Caco-2 (cell line): ENCODE measurements around the gene FAM186B. TPM values are rescaled to one million over a fixed set of nuclear protein-coding genes. Genes with fewer than 3 reads are reported as not detected.

Experiments used
- BruUV-seq: library from RNA; stranded (reverse); fragments of 400-500 nt; replicated peaks from 2 replicates; lab custom pipeline; 2021; lab: Mats Ljungman, UMichigan
- CTCF ChIA-PET: fragments of 300-600 bp; sonication (Branson Sonifier 250); formaldehyde crosslinking; loops from one replicate; lab custom pipeline; 2022; ENCODE audit warnings: antibody characterized with exemption; lab: Charles Lee
- POLR2A ChIA-PET: fragments of 300-600 bp; sonication (Branson Sonifier 250); formaldehyde crosslinking; loops from one replicate; lab custom pipeline; 2022; ENCODE audit warnings: antibody characterized with exemption; lab: Charles Lee
- DNase-seq, 2 experiments: peaks; one replicate each; pipeline versions ENCODE4 v3.0.0 to v3.0.0-alpha.2; 2020 to 2022
- H3K27me3 ChIP-seq: replicated peaks from 2 replicates; pipeline ENCODE4 v1.6.0; 2011; ENCODE audit warnings: low read length; ENCODE audit not compliant: control insufficient read depth, insufficient read depth
- H3K36me3 ChIP-seq: 2 replicates; pipeline ENCODE4 v1.5.1; 2011; ENCODE audit warnings: low read length; ENCODE audit not compliant: control insufficient read depth, insufficient read depth
- H3K4me1 ChIP-seq: fragments of 250-450 bp; sonication (Bioruptor Pico); 2 replicates; pipeline ENCODE4 v1.5.1; 2020; ENCODE audit warnings: mild to moderate bottlenecking
- H3K4me3 ChIP-seq: 2 replicates; pipeline ENCODE4 v1.5.1; 2011; ENCODE audit warnings: low read depth, mild to moderate bottlenecking, control low read depth, low read length
- H3K9me3 ChIP-seq: fragments of 250-450 bp; sonication (Bioruptor Pico); 2 replicates; pipeline ENCODE4 v1.5.1; 2020; ENCODE audit warnings: mild to moderate bottlenecking, moderate library complexity
- H3K27ac Mint-ChIP-seq: one replicate; pipeline ENCODE4 v1.8.0; 2022; ENCODE audit warnings: mixed read lengths; ENCODE audit not compliant: unreplicated experiment
- H3K27me3 Mint-ChIP-seq: one replicate; pipeline ENCODE4 v1.8.0; 2022; ENCODE audit warnings: mixed read lengths; ENCODE audit not compliant: insufficient read depth, unreplicated experiment
- H3K36me3 Mint-ChIP-seq: one replicate; pipeline ENCODE4 v1.8.0; 2022; ENCODE audit warnings: mild to moderate bottlenecking, mixed read lengths; ENCODE audit not compliant: insufficient read depth, unreplicated experiment
- H3K4me1 Mint-ChIP-seq: one replicate; pipeline ENCODE4 v1.8.0; 2022; ENCODE audit warnings: low read depth, mixed read lengths; ENCODE audit not compliant: unreplicated experiment
- H3K4me3 Mint-ChIP-seq: one replicate; pipeline ENCODE4 v1.8.0; 2022; ENCODE audit warnings: mild to moderate bottlenecking, moderate library complexity, mixed read lengths; ENCODE audit not compliant: unreplicated experiment
- H3K9me3 Mint-ChIP-seq: one replicate; pipeline ENCODE4 v1.8.0; 2022; ENCODE audit warnings: mixed read lengths; ENCODE audit not compliant: unreplicated experiment
- CTCF ChIP-seq, 2 experiments: fragments of 200-600 bp in 1 of 2; IDR thresholded peaks; 1 replicate in 1 of 2; 2 replicates in 1 of 2; pipeline versions ENCODE4 v1.5.1 to v1.8.0; 2011 to 2022; ENCODE audit warnings: antibody characterized with exemption in 1 of 2, control low read depth in 1 of 2, inconsistent platforms in 1 of 2, low read depth in 1 of 2, low read length in 1 of 2, mild to moderate bottlenecking in 1 of 2, moderate library complexity in 1 of 2; ENCODE audit not compliant: insufficient read depth in 1 of 2, severe bottlenecking in 1 of 2, unreplicated experiment in 1 of 2
- intact Hi-C: fragments of 100-400 bp; cut with micrococcal nuclease; formaldehyde crosslinking; loops from one replicate; pipeline ENCODE4 v1.10.0; 2022; ENCODE audit not compliant: unreplicated experiment
- total RNA-seq: library from RNA; stranded (reverse); gene quantifications from 2 replicates; pipeline ENCODE4 v1.2.3, GENCODE V29; 2022

The FAM186B gene
- total RNA-seq, 1 experiment from 2014 or later: 2.2 TPM

GRCh38 chr12:49550693-49551252 lies 54.7 kb downstream of the FAM186B start:
- no peaks in the 10 kb centered on the region for H3K27me3 Mint-ChIP-seq
- CTCF ChIA-PET: interaction anchor here (0.6 to 1.7 kb wide), 5 partner anchors 30 to 281 kb away, joined by 3 to 13 read pairs (median 4); no protein-coding TSS in a partner anchor
- no peak overlapping the region for H3K4me3 Mint-ChIP-seq
- no peak overlapping the region for H3K27ac Mint-ChIP-seq
- no TSS peak for BruUV-seq
- Histone ChIP-seq H3K27me3 (no peaks in the 10 kb centered on the region), H3K9me3 (no peaks in the 10 kb centered on the region; the same call in 1 of the 2 replicates), H3K36me3 (no peaks in the 10 kb centered on the region), H3K4me3 (no peak overlapping the region), H3K4me1 (peaks cover 3% of the 10 kb centered on the region; the same call in 1 of the 2 replicates)
- no peak for DNase-seq
- no peaks in the 10 kb centered on the region for H3K9me3 Mint-ChIP-seq
- POLR2A ChIA-PET: no interaction called here
- no peak for TF ChIP-seq CTCF (IDR thresholded peaks at IDR 0.05; ENCODE audit: insufficient read depth in 1 of 2, low read depth in 1 of 2, low read length in 1 of 2, severe bottlenecking in 1 of 2, unreplicated experiment in 1 of 2)
- no peaks in the 10 kb centered on the region for H3K36me3 Mint-ChIP-seq
- H3K4me1 Mint-ChIP-seq: no peaks in the 10 kb centered on the region
- intact Hi-C loops: no loop called here

GRCh38 chr12:49549735-49550692 lies 55.4 kb downstream of the FAM186B start:
- Mint-ChIP-seq H3K27me3 (no peaks in the 10 kb centered on the region), H3K9me3 (no peaks in the 10 kb centered on the region), H3K27ac (no peak overlapping the region), H3K36me3 (no peaks in the 10 kb centered on the region), H3K4me3 (no peak overlapping the region), H3K4me1 (no peaks in the 10 kb centered on the region)
- no peak for DNase-seq
- BruUV-seq: no TSS peak
- intact Hi-C loops: no loop called here
- Histone ChIP-seq H3K27me3 (no peaks in the 10 kb centered on the region), H3K4me3 (no peak overlapping the region), H3K4me1 (peaks cover 3% of the 10 kb centered on the region; the same call in 1 of the 2 replicates), H3K9me3 (no peaks in the 10 kb centered on the region; the same call in 1 of the 2 replicates), H3K36me3 (no peaks in the 10 kb centered on the region)
- ChIA-PET POLR2A (no interaction called here), CTCF (interaction anchor here (0.6 to 1.7 kb wide), 4 partner anchors 31 to 218 kb away, joined by 3 to 13 read pairs (median 4); no protein-coding TSS in a partner anchor)
- no peak for TF ChIP-seq CTCF (IDR thresholded peaks at IDR 0.05; ENCODE audit: insufficient read depth in 1 of 2, low read depth in 1 of 2, low read length in 1 of 2, severe bottlenecking in 1 of 2, unreplicated experiment in 1 of 2)
